GM18868 (cell line): ENCODE results near the gene CALN1.
"Not testable (repeated sequence)": the region's sequence is repeated elsewhere in the genome, so short reads cannot be mapped to it uniquely, and the experiment has no call there.

Source experiments
- ATAC-seq: cut with Tn5 transposase; IDR thresholded peaks from one replicate; pipeline ENCODE4 v1.9.1; 2021; ENCODE audit warnings: mild to moderate bottlenecking, moderate library complexity; ENCODE audit not compliant: unreplicated experiment

The CALN1 gene

DNA sequence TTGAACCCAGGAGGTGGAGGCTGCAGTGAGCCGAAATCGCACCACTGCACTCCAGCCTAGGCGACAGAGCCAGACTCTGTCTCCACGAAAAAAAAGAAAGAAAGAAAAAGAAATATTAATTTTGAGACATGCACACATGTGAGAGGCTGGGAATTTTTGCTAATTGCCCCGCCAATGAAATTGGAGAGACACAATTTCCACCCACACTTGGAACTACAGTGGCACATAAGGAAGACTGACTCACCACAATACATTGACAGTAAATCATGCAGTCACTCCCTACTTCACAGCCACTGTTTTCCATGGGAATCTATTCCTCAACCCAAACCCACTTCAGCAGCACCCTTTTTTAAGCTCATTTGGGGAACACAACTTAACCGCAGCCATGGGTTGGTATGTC lies 139.7 kb downstream of the CALN1 start:
- no peak for ATAC-seq

DNA sequence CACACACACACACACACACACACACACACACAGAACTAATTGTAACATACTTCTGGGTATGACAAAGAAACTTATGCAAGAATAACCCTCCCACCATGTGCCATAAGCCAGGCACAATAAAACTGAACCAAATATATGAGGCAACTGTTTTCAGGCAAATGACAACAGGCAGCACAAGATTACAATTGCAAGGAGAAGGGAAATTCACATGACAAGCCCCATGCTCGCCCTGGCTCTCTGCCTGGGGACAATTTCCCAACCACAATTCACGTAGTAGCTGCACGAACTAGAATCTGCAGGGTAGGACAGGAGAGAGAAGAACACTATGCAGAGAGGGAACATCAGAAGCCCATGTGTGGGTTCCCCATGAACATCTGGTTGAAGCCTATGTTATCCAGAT lies 143.3 kb downstream of the CALN1 start:
- ATAC-seq: no peak

DNA sequence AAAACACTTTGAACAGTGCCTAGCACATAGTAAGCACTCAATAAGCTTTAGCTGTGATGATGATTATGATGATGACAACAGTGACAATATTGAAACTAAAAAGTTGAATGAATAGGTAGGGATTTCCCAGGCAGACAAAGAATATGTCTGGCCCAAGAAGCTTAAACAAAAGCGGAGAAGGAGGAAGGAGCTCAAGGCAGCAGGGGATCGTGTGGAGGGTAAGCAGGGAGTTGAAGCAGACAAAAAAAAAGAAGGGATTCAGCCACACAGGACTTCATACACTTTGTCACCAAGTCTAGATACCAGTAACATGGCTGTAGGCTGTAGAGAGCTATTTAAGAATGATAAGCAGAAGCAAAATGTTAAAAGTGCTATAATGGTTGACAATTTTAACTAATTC lies 144.0 kb downstream of the CALN1 start:
- no peak for ATAC-seq

- ATAC-seq: no peak
Measured at GRCh38 chr7:72267291-72267800, 144.8 kb downstream of the CALN1 start.

- no peak for ATAC-seq
Measured at GRCh38 chr7:72266771-72267170, 145.4 kb downstream of the CALN1 start.

GRCh38 chr7:72265071-72265904 lies 146.8 kb downstream of the CALN1 start:
- ATAC-seq: no peak

DNA sequence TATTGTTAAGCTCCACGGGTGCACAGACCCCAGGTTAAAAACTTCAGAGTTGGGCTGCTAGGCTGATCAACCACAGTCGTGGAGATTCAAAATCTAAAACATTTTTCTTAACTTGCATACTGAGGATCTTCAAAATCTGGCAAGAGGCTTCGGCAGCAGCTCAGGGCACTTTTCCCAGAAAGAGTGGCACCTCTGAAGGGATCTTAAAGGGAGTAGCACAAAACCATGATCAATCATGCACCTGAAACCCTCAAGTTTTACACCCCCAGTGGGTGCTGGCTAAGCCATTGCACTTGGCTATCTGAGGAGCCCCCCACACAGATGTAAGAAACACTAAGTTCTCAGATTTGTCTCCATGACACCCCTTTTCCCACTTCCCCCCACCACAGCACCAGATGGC lies 151.7 kb downstream of the CALN1 start:
- ATAC-seq: no peak

DNA sequence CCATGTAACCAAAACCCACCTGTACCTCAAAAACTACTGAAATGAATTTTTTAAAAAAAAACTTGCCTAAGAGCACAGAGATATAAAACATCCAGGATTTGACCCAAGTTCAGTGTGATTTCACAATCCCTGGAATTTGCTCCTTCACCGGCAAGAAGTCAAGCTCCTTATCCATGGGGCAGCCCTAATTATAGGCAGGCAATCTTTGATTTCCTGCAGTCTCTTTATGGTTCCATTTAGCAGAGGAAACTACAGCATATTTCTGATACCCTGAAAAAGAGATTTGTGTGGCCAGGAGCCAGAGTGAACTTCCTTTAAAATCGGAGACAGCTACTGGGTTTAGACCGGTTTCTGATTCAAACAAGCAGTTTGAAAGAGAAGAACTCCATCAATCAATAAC lies 154.1 kb downstream of the CALN1 start:
- no peak for ATAC-seq

DNA sequence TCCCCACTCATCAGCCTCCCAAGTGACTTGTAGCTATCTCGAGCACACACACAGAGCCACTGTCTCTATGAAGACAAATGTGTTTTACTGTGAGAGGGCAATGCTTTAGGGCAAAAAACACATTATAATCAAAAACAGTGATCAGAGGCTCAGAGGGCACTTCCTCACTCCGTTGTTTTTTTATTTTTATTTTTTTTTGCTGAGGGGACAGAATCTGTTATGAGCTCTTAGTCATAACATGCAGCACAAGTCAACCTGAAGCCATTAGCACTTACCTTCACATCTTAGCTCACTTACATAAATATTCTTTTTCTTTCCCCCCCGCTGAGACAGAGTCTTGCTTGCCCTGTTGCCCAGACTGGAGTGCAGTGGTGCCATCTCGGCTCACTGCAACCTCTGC lies 157.7 kb downstream of the CALN1 start:
- ATAC-seq: no peak

DNA sequence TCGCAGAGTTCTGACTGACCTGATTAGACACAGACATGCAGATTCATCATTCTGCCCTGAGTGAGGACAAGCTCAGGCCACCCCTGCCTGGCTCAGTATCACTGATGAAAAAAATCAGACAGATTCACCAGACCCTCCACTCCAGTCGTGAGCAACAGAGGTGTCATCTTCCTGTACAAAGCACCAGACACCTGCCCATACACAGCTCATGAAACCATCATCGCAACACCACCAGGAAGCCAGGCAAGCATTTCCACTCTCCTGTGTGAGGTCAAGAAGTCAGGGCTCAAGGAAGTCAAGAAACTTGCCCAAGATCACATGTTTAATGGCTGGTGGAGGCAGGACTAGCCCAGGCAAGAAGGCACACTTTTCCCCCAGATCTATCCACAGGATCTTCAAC lies 163.0 kb downstream of the CALN1 start:
- ATAC-seq: no peak

DNA sequence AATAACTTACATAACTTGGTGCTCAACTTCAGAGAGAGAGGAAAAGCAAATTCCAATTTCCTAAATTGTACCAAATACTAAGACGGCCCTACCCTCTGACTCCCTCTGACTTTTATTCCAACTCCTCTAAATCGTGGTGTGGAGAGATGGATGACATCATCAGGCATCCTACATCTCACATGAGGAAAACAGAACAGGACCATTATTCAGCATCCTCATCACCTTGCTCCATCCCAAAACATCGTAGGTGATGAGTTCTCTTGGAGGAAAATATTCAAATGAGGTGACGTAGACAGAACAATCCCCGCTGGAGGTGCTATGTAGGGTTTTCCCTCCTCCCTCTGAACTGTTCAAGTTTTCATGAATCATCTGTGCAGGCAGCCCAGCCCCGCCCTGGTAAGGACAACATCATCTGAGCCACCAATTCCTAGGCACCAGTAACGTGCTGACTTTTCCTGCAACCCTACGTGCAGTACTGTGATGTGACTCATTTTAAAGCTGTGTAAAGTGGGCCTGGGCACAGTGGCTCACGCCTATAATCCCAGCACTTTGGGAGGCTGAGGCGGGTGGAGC lies 167.2 kb downstream of the CALN1 start:
- ATAC-seq: no peak

DNA sequence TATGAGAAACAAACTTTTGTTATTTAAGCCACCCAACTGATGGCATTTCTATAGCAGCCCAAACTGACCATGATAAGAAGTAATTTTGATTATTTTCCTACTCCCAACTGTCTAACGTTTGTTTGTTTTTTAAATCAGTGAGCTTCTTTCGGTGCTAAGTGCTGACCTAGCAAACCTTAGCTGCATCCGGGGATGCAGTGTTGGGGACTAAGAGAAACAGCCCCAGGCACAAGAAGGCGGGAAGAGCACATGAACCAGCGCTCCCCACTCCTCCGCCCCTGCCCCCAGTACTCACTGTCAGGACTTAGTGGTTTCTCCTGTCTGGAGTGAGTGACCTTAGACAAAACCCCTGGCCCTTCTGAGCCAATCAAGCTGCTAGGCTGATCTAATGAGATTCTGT lies 168.8 kb downstream of the CALN1 start:
- ATAC-seq: no peak

- ATAC-seq: no peak
Measured at GRCh38 chr7:72235351-72235750, 176.8 kb downstream of the CALN1 start.

DNA sequence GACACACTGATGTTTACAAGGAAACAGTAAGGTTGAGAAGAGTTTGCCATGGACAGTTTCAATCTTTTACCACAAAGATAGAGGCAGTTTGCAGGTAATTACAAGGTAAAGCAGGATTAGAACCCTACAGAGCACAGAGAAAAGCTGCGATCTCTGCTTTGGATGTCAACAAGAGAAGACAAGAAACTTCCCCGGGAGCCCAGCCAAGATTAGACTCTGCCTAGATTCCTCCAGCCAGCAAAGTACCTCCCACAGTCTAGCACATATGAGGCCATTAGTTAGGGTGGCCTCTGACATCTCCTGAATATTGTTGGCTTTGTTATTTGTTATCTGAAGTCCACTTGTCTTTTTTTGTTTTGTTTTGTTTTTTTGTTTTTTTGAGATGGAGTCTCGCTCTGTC lies 178.1 kb downstream of the CALN1 start:
- ATAC-seq: no peak

DNA sequence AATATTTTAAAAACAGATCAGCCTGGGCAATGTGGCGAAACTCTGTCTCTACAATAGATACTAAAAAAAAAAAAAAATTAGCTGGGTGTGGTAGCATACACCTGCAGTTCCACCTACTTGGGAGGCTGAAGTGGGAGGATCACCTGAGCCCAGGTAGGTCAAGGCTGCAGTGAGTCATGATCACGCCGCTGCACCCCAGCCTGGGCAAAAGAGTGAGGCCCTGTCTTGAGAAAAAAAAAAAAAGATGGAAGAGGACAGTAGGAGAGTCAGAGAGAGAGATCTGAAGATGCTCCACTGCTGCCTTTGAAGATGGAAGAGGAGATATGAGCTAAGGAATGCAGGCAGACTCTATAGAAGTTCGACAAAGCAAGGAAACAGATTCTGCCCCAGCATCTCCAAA lies 181.9 kb downstream of the CALN1 start:
- no peak for ATAC-seq

- no peak for ATAC-seq
Measured at GRCh38 chr7:72223351-72223750, 188.8 kb downstream of the CALN1 start.

GRCh38 chr7:72222136-72222535 lies 190.0 kb downstream of the CALN1 start:
- no peak for ATAC-seq

DNA sequence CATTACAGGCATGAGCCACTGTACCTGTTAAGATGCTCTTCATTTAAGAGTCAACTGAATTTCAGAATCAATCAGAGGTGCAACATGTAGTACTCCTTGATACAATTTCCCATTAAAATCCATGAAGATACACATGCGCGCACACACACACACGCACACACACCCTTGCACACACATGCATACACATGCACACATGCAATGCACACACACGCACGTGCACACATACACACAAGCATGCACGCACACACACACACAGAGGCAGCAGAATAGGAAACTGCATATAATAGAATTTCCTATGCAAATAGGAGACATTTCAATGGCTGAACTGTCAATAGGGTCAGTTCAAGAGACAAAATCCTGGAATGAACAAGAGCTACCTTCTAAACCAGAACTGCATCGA lies 192.6 kb downstream of the CALN1 start:
- ATAC-seq: no peak

- no peak for ATAC-seq
Measured at GRCh38 chr7:72217151-72217550, 195.0 kb downstream of the CALN1 start.

GRCh38 chr7:72213769-72214168 lies 198.4 kb downstream of the CALN1 start:
- no peak for ATAC-seq

DNA sequence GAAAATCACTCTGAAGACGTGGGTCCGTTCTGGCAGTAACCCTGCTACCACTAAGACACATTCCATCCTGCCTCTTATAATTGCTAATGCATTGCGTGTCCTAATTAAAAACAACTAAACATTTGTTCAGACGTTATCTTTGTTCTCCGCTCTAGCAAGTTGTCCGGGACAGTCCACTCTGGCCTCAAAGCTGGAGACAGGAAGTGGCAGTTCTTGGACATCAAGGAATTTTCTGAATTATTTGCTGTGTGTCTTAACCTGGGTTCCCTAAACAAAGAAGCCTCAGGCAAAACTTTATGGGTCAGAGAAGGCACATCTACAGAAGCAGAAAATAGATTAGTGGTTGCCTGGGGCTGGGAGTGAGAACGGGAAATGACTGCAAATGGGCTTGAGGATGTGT lies 199.1 kb downstream of the CALN1 start:
- ATAC-seq: no peak

DNA sequence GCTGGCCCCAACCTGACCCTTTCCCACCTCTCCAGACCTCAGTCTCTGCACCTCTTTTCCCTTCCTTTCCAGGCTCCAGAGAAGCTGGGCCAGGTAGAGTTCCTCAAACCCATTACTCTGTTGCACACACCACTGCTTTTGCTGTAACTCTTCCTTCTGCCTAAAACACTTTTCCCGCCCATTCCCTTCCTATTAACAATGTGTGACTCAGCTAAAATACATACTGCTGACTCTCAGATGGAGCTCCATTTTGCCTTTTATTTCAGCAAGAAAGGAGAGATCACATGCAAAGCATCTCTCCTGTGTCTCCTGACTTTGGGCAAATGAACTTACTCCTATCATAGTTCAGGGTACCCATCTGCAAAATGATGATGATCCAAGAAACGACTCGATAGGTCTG lies 201.0 kb downstream of the CALN1 start:
- no peak for ATAC-seq

DNA sequence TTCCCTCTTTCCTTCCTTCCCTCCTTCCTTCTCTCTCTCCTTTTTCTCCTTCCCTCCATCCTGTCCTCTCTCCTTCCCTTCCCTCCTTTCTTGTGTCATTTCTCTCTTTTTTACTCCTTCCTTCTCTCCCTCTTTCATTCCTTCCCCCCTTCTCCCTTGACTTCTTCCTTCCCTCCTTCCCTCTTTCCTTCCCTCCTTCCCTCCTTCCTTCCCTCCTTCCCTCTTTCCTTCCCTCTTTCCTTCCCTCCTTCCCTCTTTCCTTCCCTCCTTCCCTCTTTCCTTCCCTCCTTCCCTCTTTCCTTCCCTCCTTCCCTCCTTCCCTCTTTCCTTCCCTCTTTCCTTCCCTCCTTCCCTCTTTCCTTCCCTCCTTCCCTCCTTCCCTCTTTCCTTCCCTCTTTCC lies 203.1 kb downstream of the CALN1 start:
- not testable (repeated sequence) for ATAC-seq
